T-helper 9 cell (primary cell): ENCODE data around the gene AP2S1.
"Not testable (repeated sequence)": the region's sequence is repeated elsewhere in the genome, so short reads cannot be mapped to it uniquely, and the experiment has no call there.

Source experiments
- DNase-seq: peaks from one replicate; pipeline ENCODE4 v3.0.0-alpha.2; 2020

Gene AP2S1

GRCh38 chr19:46866407-46867136, 15.9 kb upstream of the AP2S1 start:
- no peak for DNase-seq

DNA sequence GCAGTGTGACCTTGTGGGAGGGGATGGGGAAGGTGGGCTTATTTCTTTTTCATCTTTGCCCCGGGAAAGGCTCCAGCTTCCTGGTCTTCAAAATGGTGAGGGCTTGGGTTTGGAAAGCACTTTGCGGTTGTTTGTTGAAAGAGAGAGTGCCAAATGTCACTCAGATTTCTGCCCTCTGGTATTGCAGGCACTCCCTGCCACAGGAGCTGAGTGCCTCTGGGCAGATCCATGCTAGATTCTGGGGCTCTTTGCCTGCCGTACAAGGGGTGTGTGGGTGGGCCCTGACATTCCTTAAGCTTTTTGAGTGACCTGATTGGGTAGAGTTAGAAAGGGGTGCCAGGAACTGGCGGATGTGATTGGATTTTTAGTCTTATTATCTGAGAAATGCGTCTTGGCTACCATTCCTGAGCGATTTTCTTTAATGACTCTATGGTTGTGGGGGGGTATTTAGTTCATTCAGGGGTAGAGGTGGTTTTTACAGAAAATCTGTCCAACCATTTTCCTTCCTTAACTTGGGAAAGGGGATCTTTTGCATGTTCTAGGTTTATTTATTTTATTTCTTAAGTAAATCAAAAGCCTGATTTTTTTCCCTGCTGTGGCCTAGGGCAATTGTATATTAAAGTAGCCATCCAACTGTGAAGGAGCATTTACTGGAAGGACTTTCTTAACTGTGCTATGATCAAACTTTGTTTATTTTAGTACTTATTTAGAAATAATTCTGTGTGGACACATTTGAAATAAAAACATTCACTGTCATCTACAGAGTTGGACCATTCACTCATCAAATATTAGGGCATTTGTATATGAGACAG, 13.4 kb upstream of the AP2S1 start:
- DNase-seq = no peak

DNA sequence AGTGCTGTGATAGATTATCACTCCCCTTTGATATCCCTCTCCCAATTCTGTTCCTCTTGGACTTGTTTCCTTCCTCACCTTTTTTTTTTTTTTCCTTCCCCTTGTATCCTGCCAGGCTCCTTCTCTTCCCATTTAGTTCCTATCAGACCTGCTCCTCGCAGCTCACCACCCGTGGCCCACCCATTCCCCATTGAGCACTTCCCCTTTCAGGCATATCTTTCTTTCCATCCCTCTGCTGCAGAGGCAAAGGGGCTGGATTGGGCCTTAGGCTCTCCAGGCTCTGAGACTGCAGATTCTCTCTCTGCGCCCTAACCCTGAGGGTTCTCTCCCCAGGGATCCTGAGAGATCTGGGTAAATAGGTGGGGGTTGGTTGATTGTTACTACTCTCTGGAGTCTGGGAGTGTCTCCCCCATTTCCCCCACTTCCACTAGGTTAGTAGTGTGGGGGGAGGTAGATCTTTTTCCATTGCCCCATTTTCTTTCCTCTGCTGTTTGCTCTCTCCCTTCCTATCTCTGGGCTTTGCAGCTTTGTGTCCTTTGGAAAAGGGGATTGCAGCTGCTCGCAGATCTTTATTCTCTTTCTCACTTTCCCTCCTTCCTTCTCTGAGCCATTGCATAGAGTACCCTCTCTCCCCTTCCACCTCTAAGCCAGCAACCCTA, 12.5 kb upstream of the AP2S1 start:
- no peak for DNase-seq

- no peak for DNase-seq
These were observed 11.8 kb upstream of the AP2S1 start for GRCh38 chr19:46862503-46862834.

DNA sequence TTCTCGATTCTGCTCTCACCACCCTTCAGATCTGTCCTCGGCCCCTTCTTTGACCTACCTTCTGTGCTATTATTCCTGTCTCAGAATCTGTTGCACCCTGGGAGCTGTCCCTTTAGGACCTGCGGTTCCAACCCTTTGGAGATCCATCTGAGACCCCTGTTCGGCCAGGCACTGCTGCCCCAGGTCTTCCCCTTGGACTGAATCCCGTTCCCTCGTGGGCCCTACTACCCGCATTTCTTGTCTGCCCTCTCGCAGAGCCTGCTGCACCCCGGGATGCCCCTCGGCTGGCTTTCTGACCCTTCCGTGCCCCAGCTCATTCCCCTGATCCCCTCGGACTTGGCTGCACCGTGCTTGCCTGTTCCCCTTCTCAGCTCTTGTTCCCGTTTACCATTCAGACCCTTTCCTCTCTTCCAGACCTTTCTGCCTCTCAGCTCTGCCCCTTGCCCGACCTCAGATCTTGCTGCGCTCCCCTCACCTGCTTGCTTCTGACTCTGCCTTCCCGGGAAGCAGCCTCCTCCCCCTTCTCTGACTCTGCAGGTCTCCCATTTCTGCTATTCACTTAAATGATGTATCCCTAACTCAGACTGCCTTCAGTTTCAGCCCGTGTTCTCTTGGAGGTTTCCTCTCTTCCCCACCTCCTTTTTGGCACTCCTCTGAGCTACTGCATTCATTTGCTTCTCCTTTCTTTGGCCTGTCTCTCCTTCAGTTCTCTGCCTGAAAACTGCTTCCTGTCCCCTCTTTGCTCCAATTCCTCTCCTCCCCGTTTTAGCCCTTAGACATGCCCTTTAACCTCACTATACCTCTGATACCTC, 11.3 kb upstream of the AP2S1 start:
- DNase-seq = no peak

DNA sequence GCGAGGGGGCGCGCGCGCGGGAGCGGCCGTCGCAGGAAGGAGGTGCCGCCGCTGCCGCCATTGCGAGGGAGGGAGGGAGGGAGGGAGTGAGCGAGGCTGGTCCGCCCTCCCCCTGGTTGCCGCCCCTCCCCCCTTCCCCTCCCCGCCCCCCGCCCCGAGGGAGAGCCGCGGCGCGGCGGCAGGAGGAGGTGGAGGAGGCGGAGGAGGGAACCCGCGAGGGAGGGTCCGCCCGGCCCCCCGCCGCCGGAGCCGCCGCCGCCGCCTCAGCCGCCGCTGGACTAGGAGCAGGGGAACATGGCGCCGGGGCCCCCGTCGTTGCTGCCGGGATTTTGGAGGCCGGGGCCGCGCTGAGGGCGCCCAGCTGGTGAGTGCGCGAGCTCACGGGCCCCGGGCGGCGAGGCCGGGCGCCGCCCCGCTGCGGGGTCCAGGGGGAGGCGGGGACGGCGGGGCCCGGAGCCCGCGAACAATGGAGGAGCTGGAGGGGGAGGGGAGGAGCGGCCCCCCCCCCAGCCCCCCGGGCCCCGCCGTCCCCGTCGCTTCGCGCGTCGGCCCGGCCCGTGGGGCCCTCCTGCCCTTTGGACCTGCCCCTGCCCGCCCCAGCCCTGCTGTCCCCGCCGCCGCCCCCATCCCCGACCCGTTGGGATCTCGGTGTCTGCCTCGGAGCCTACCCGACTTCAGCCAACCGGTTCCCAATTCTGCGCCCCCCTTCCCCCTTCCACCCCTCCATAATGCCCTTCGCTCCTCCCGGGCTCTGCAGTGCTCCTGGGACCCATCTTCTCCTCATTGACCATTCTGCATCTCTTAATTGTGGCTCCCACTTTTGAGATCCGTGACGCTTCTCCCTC, 10.4 kb upstream of the AP2S1 start, which contains the start of gene ARHGAP35:
ARHGAP35 (plus strand) TSS at position 152 of the 845 bp plus-strand sequence. CDS start 57,679 bp downstream, outside the sequence.
- peak; percentile 77 for DNase-seq

GRCh38 chr19:46860125-46860845, 9.6 kb upstream of the AP2S1 start:
- DNase-seq = peak; percentile 92

DNA sequence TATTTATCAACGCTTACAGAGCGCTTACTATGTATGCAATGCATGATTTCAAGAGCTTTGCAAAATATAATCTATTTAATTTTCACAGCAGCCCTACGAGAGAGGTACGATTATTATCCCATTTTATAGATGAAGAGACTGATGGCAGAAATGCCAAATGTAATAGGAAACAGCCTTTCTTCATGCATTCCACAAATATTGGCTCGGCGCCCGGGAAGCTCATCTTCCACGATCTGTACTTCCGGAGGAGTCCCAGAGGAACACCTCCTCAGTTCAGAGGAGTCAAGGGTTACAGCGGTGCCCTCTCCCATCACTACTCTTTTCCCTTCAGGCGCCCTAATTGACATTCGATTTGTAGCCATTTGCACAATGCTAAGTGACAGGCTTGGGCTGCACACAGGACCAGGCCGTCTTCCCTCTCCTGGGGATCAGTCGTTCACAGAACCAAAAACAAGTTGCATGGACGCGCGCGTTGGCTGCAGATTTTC, 9.0 kb upstream of the AP2S1 start:
- DNase-seq = no peak

DNA sequence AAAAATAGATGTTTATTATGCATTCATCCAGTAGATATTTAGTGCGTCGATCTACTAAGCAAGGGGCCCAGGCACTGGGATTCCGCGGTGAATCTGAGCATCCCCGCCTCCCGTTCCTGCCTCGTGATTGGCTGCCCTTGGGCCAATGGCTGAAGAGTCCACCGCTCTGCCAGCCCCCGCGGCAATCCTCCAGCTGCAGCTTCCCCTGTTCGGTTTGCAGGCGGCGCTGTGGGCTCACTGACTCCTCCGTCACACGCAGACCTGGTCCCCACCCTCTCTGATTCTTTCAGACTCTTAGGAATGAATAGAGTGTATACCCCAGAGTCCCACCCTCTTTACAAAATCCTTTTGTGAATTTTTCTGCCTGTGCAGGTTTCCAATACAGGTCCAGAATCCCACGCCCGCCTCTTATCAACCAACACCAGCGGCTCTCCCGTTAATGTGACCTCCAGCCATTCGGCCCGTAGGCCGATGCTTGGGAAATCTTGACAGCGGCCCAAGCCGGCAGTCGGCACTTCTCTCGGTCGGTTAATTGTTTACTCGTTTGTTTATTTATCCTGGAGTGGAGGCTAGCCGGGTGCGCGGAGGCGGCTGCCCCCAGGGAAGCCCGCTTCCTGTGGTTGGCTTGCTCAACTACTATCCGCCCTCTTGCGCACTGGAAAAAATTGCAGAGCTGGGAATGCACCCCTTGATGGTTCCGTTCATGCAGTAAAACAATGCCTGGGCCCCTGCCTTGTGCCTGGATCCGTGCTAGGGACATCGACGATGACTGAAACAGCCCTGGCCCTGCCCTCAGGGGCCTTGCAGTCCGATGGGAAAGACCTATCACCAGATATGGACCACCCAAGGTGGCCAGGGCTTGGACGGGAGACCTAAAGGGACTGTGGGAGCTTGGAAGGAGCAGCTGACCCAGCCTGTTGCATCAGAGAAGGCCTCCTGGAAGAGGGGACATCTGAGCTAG, 5.7 kb upstream of the AP2S1 start:
- peak; percentile 86 for DNase-seq

- DNase-seq = not testable (repeated sequence)
These were observed 4.1 kb upstream of the AP2S1 start for GRCh38 chr19:46854698-46855097.

GRCh38 chr19:46852830-46853229, 2.2 kb upstream of the AP2S1 start:
- DNase-seq = no peak

GRCh38 chr19:46849610-46850009, 1.0 kb downstream of the AP2S1 start:
- no peak for DNase-seq

GRCh38 chr19:46848389-46848788, 2.3 kb downstream of the AP2S1 start:
- no peak for DNase-seq

DNA sequence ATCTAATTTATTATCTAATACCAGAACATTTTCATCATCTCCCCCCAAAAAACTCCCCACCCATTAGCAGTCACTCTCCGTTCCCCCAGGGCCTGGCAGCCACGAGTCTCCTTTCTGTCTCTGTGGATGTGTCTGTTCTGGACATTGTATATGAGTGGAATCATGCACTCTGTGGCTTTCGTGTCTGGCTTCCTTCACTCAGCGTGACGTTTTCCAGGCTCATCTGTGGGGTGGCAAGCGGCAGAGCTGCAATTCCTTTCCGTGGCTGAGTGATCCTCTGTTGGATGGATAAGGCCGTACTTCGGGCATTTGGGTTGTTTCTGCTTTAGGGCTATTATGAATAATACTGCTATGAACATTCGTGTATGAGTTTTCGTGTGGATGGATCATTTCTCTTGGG, 3.1 kb downstream of the AP2S1 start:
- DNase-seq = no peak

DNA sequence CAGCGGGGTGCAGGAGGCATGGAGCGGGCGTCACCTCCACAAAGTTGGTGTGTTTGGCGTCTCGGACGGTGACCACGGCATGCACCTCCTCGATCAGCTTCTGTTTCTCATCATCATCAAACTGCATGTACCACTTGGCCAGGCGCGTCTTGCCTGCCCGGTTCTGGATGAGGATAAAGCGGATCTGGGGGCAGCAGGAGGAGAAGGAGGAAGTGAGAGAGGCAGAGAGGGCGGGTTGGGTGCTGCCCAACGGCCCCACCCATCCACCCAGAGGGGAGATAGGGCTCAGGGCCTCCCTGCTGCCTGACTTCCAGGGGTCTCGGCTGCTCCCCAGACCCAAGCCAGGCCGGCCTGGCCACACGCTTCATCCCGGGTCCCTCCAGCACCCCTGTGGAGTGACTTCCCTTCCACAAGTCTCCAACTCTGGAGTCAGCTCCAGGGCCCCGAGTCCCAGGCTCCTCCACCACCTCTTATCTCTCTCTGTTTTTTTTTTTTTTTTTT, 4.6 kb downstream of the AP2S1 start:
- DNase-seq = no peak

DNA sequence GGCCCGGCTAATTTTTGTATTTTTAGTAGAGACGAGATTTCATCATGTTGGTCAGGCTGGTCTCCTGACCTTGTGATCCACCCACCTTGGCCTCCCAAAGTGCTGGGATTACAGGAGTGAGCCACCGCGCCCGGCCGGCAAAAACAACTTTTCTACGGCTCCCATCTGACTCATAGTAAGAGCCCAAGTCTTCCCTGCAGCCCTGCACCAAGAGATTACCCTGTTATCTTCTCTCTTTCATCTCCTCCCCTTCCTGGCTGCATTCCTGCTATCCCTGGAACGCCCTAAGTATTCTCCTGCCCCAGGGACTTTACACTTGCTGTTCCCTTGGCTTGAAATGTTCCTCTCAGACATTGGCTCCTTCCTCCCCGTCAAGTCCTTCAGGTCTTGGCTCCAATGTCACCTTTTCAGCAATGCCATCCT, 6.6 kb downstream of the AP2S1 start:
- no peak for DNase-seq

DNA sequence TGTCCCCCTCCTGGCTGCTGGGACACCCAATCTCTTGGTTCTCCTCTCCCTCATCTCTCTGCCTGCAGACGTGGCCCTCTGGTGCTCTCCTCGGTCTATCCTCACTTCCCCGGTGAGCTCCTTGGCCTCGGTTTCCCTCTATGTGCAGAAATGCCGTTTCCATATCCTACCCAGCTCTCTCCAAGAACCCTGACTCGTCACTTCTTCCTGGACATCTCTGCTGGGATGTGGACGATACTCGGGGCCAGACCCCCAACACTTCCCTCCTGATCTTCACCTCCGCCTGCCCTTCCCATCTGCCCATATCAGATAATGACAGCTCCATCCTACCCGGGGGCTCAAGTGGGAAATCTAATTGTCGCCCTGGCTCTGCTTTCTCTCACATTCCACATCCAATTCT, 7.9 kb downstream of the AP2S1 start:
- no peak for DNase-seq

DNA sequence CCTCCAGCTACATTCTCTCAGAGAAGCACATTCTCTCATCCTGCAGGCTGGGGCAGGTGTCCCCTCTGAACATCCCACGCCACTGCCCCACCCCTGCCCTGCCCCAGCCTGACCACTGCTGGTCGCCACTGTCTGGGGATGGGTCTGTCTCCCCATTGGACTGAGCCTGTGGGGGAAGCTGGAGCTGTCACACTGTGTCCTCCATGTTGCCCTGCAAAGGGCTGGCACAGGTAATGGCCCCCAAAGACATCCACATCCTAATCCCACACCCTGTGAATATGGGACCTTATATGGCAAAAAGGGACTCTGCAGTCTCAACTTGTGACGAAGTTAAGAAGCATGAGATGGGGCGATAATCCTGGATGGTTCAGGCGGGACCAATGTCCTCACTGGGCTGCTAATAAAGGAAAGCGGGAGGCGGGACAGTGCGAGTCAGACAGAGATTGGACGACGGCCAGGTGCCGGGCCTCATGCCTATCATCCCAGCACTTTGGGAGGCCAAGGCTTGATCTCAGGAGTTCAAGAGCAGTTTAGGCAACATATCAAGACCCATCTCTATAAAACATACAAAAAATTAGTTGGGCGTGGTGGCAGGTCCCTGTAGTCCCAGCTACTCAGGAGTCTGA, 9.1 kb downstream of the AP2S1 start:
- no peak for DNase-seq

DNA sequence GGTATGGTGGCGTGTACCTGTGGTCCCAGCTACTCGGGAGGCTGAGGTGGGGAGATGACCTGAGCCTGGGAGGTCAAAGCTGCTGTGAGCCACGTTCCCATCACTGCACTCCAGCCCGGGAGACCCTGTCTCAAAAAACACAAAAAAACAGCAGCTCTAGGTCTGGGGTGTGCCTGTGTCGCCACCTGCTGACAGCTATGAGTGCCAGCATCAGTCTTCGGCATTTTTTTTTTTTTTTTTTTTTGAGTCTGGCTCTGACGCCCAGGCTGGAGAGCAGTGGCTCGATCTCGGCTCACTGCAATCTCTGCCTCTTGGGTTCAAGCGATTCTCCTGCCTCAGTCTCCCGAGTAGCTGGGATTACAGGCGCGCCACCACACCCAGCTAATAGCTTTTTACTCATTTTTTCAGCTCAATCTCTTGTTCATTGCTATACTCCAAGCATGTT, 10.1 kb downstream of the AP2S1 start:
- peak; percentile 44 for DNase-seq
